Keratinocyte (primary cell): Measurements from ENCODE around the gene LRRC42. TPM values are rescaled to one million over a fixed set of nuclear protein-coding genes. Genes with fewer than 3 reads are reported as not detected.

Experiments
- DNase-seq: peaks from one replicate; pipeline ENCODE4 v3.0.0-alpha.2; 2011; ENCODE audit warnings: low read depth, missing footprints, low spot score
- FAIRE-seq: peaks from 2 replicates; lab custom pipeline; 2011; peaks lifted over from hg19 to GRCh38; lab: Jason Lieb, UNC
- H2AFZ ChIP-seq: 2 replicates; pipeline ENCODE4 v1.6.0; 2012; ENCODE audit warnings: low read length, control low read depth, inconsistent platforms; ENCODE audit not compliant: control insufficient read depth
- H3K27ac ChIP-seq: 2 replicates; pipeline ENCODE4 v1.5.1; 2011; ENCODE audit warnings: low read length; ENCODE audit not compliant: control insufficient read depth, insufficient read depth
- H3K27me3 ChIP-seq: 3 replicates; pipeline ENCODE4 v1.6.0; 2011; ENCODE audit warnings: low read length; ENCODE audit not compliant: control insufficient read depth, insufficient read depth; ENCODE audit errors: extremely low read depth
- H3K36me3 ChIP-seq, 2 experiments: 2 replicates in 1 of 2; 3 replicates in 1 of 2; pipeline ENCODE4 v1.5.1; 2011; ENCODE audit warnings: low read length in 2 of 2, mild to moderate bottlenecking in 1 of 2; ENCODE audit not compliant: control insufficient read depth in 2 of 2, insufficient read depth in 2 of 2; ENCODE audit errors: extremely low read depth in 1 of 2
- H3K4me1 ChIP-seq: 3 replicates; pipeline ENCODE4 v1.5.1; 2011; ENCODE audit warnings: low read length; ENCODE audit not compliant: control insufficient read depth, insufficient read depth; ENCODE audit errors: extremely low read depth
- H3K4me2 ChIP-seq: 3 replicates; pipeline ENCODE4 v1.6.0; 2011; ENCODE audit warnings: low read depth, low read length; ENCODE audit not compliant: control insufficient read depth, insufficient read depth; ENCODE audit errors: extremely low read depth
- H3K4me3 ChIP-seq, 3 experiments: fragments of 200-600 bp in 1 of 3; sonication (generic) in 1 of 3; 2 replicates in 2 of 3; 3 replicates in 1 of 3; pipeline ENCODE4 v1.5.1; 2011 to 2016; ENCODE audit warnings: low read length in 3 of 3, mild to moderate bottlenecking in 3 of 3, control low read depth in 2 of 3, inconsistent platforms in 1 of 3, low read depth in 1 of 3, mixed read lengths in 1 of 3, mixed run types in 1 of 3, moderate library complexity in 1 of 3; ENCODE audit not compliant: control insufficient read depth in 2 of 3, insufficient read depth in 2 of 3; ENCODE audit errors: extremely low read depth in 1 of 3
- H3K79me2 ChIP-seq: 2 replicates; pipeline ENCODE4 v1.6.0; 2012; ENCODE audit warnings: low read length; ENCODE audit not compliant: control insufficient read depth, insufficient read depth
- H3K9ac ChIP-seq: 3 replicates; pipeline ENCODE4 v1.6.0; 2011; ENCODE audit warnings: low read length; ENCODE audit not compliant: control insufficient read depth, insufficient read depth; ENCODE audit errors: extremely low read depth
- H3K9me1 ChIP-seq: 3 replicates; pipeline ENCODE4 v1.6.0; 2011; ENCODE audit warnings: low read length; ENCODE audit not compliant: control insufficient read depth, insufficient read depth; ENCODE audit errors: extremely low read depth
- H3K9me3 ChIP-seq: 2 replicates; pipeline ENCODE4 v1.5.1; 2012; ENCODE audit warnings: low read depth, low read length; ENCODE audit not compliant: control insufficient read depth
- H4K20me1 ChIP-seq: 3 replicates; pipeline ENCODE4 v1.6.0; 2011; ENCODE audit warnings: low read length; ENCODE audit not compliant: control insufficient read depth, insufficient read depth; ENCODE audit errors: extremely low read depth
- CTCF ChIP-seq, 3 experiments: IDR thresholded peaks in 1 of 3; conservative IDR thresholded peaks in 1 of 3; optimal IDR thresholded peaks in 1 of 3; 2 replicates in 2 of 3; 3 replicates in 1 of 3; pipeline versions ENCODE3 to v1.5.1; 2011; ENCODE audit warnings: low read length in 3 of 3, mild to moderate bottlenecking in 3 of 3, moderate library complexity in 2 of 3, control low read depth in 1 of 3, inconsistent platforms in 1 of 3; ENCODE audit not compliant: insufficient read depth in 2 of 3; ENCODE audit errors: extremely low read depth in 1 of 3
- EZH2 ChIP-seq: IDR thresholded peaks from one replicate; pipeline ENCODE4 v1.6.1; 2012; ENCODE audit warnings: inconsistent platforms, mild to moderate bottlenecking, low read length, moderate library complexity
- dilution Hi-C: fragments of 300-500 bp; cut with MboI; formaldehyde crosslinking; loops from one replicate; pipeline ENCODE4 v1.7.0; 2020; ENCODE audit warnings: low sequenced_read_pairs; ENCODE audit not compliant: extremely low pct_ligation_motif_present
- polyA plus RNA-seq, 5 experiments: library from polyadenylated mRNA; depleted of rRNA in 3 of 5; stranded (reverse) in 3 of 5; stranded (forward) in 1 of 5; unstranded in 1 of 5; fragments of >200 nt; gene quantifications; 1 replicate in 1 of 5; 2 replicates in 3 of 5; 3 replicates in 1 of 5; pipeline versions ENCODE4 v1.2.1 to v1.2.3, GENCODE V29; 2011 to 2012; ENCODE audit warnings: missing spikeins in 2 of 5, low read depth in 1 of 5, low replicate concordance in 1 of 5

The LRRC42 gene
- polyA plus RNA-seq, 1 donor (not counting 4 experiments of a cell fraction or from before 2014, with no cell fraction given): 61.8 TPM

GRCh38 chr1:53982763-53983104 is 36.6 kb downstream of the LRRC42 start:
- Histone ChIP-seq H4K20me1 (no peaks in the 10 kb centered on the region), H3K9me1 (no peaks in the 10 kb centered on the region), H3K36me3 (no peaks in the 10 kb centered on the region), H3K4me1 (peaks cover 8% of the 10 kb centered on the region), H3K27ac (no peak overlapping the region), H3K79me2 (no peaks in the 10 kb centered on the region), H3K4me2 (peak overlapping the region; percentile 76), H3K4me3 (peak overlapping the region in 1 of 3 experiments; percentile 55), H3K9ac (peak overlapping the region; percentile 42), H2AFZ (peak overlapping the region; percentile 94), H3K27me3 (no peaks in the 10 kb centered on the region), H3K9me3 (no peaks in the 10 kb centered on the region)
- DNase-seq: no peak
- no peak for FAIRE-seq
- no peak for TF ChIP-seq EZH2
- TF ChIP-seq CTCF (optimal IDR thresholded peaks at IDR 0.05 in 1 of 3, IDR thresholded peaks at IDR 0.05 in 1 of 3, conservative IDR thresholded peaks at IDR 0.05 in 1 of 3; ENCODE audit: extremely low read depth in 1 of 3, insufficient read depth in 2 of 3, low read length in 3 of 3): no peak
- dilution Hi-C loops: no loop called here

- Histone ChIP-seq H3K79me2 (no peaks in the 10 kb centered on the region), H3K9me1 (no peaks in the 10 kb centered on the region), H3K9ac (no peak overlapping the region), H3K9me3 (no peaks in the 10 kb centered on the region), H3K4me3 (no peak overlapping the region), H3K4me1 (peaks cover 8% of the 10 kb centered on the region), H3K27ac (no peak overlapping the region), H3K27me3 (no peaks in the 10 kb centered on the region), H3K36me3 (no peaks in the 10 kb centered on the region), H4K20me1 (no peaks in the 10 kb centered on the region), H2AFZ (no peak overlapping the region), H3K4me2 (no peak overlapping the region)
- TF ChIP-seq EZH2 (no peak), CTCF (optimal IDR thresholded peaks at IDR 0.05 in 1 of 3, IDR thresholded peaks at IDR 0.05 in 1 of 3, conservative IDR thresholded peaks at IDR 0.05 in 1 of 3; ENCODE audit: extremely low read depth in 1 of 3, insufficient read depth in 2 of 3, low read length in 3 of 3) (no peak)
- dilution Hi-C loops: no loop called here
- DNase-seq: no peak
- no peak for FAIRE-seq
Measured at GRCh38 chr1:53984726-53985125, 38.6 kb downstream of the LRRC42 start.
